Measurements from ENCODE around the gene SS18L1.

The SS18L1 gene

DNA sequence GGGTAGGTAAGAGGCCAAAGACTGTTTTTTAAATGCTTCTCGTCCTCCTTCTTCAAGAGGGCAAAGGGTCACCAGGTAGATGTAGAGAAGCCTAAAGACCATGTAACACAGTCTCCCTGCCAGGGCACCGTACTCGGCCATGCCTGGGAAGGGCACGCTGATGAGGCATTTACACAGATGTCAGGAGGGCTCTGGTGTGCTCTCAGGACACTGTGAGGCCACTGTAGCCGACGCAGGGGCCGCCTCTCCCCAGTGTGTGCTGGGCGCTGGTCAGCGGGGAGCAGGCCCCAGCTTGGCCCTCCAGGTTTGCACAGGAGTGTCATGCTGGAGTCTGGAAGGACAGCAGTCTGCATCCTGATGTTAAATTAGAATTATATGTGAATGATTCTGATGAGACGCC, 32.1 kb downstream of the SS18L1 start:
- TF ChIP-seq POU2F2 (IDR thresholded peaks at IDR 0.05; ENCODE audit: low read depth, low read length) (no peak), POLR2AphosphoS5 (IDR thresholded peaks at IDR 0.05; ENCODE audit: low read depth, low read length) (no peak), TAF1 (IDR thresholded peaks at IDR 0.05; ENCODE audit: low read depth, low read length) (no peak), SPI1 (IDR thresholded peaks at IDR 0.05; ENCODE audit: low read depth, low read length) (no peak), POLR2A (IDR thresholded peaks at IDR 0.05; ENCODE audit: low read depth, low read length) (no peak), PAX5 (IDR thresholded peaks at IDR 0.05; ENCODE audit: insufficient read depth, low read length, severe bottlenecking) (no peak)
- DNase-seq (ENCODE audit: insufficient read length, low spot score), result no peak
- no peak for FAIRE-seq

DNA sequence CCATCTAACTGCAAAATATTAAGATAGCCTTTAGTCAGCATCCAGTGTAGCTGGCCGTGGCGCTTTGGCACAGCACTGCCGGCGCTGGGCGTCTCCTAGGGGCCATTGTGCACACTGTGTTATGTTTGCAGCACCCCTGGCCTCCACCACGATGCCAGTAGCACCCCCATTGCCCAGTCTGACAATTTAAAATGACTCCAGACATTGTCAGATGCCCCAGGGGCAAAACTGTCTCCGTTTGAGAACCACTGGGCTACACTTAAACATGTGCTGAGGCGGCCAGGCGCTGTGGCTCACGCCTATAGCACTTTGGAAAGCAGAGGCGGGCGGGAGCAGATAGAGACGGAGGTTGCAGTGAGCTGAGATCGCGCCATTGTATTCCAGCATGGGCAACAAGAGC, 33.3 kb downstream of the SS18L1 start:
- FAIRE-seq (no peak), DNase-seq (ENCODE audit: insufficient read length, low spot score) (no peak)
- no peak for TF ChIP-seq SPI1 (IDR thresholded peaks at IDR 0.05; ENCODE audit: low read depth, low read length)
- no peak for TF ChIP-seq POLR2AphosphoS5 (IDR thresholded peaks at IDR 0.05; ENCODE audit: low read depth, low read length)
- no peak for TF ChIP-seq TAF1 (IDR thresholded peaks at IDR 0.05; ENCODE audit: low read depth, low read length)
- no peak for TF ChIP-seq POU2F2 (IDR thresholded peaks at IDR 0.05; ENCODE audit: low read depth, low read length)
- TF ChIP-seq POLR2A (IDR thresholded peaks at IDR 0.05; ENCODE audit: low read depth, low read length), result no peak
- no peak for TF ChIP-seq PAX5 (IDR thresholded peaks at IDR 0.05; ENCODE audit: insufficient read depth, low read length, severe bottlenecking)

DNA sequence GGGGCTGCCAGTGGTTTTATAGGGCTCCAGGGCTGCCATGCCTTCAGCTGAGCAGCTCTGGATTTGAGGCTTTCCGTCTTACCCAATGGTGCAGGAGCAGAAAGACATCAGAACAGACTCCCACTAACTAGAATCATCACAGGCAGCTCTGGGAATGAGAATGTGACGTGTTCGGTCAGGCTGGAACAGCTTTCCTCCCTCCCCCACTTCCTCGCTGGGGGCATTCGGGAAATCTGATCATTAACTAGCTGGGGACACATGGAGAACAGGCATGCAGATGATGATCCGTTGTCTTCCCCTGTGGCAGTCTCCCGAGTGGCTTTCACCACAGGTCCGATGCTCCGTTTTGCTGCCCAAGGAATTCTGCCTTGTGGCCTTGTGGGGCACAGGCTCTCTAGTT, 33.7 kb downstream of the SS18L1 start:
- TF ChIP-seq POU2F2 (IDR thresholded peaks at IDR 0.05; ENCODE audit: low read depth, low read length) (no peak), SPI1 (IDR thresholded peaks at IDR 0.05; ENCODE audit: low read depth, low read length) (no peak), PAX5 (IDR thresholded peaks at IDR 0.05; ENCODE audit: insufficient read depth, low read length, severe bottlenecking) (no peak), POLR2A (IDR thresholded peaks at IDR 0.05; ENCODE audit: low read depth, low read length) (no peak), POLR2AphosphoS5 (IDR thresholded peaks at IDR 0.05; ENCODE audit: low read depth, low read length) (no peak), TAF1 (IDR thresholded peaks at IDR 0.05; ENCODE audit: low read depth, low read length) (no peak)
- no peak for DNase-seq (ENCODE audit: insufficient read length, low spot score)
- FAIRE-seq, result no peak

DNA sequence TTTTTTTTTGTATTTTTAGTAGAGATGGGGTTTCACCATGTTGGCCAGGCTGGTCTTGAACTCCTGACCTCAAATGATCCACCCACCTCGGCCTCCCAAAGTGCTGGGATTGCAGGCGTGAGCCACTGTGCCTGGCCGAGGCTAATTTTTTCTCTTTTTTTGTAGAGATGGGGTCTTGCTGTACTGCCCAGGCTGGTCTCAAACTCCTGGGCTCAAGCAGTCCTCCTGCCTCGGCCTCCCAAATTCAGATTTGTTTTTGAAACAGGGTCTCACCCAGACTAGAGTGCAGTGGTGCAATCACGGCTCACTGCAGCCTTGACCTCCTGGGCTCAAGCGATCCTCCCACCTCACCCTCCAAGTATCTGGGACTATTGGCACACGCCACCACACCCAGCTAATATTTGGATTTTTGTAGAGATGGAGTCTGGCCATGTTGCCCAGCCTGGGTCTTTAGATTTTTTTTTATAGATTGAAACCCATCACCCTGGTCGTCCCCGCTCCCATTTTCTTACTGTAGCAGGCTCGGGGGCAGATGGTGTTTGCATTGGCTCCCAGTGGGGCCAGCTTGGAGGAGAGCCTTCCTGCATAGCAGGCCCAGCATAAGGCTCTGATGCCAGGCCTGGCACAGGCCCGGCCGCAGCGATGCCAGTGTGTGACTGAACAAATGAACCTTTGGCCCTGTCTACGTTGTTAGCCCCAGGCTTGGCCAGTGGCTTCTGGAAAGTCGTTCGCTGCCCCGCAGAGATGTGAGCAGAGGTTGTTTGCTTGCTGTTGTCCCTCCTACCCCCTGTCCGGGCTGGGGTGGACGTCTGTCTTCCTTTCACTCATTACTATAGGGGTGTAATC, 35.0 kb downstream of the SS18L1 start:
- FAIRE-seq, result no peak
- no peak for DNase-seq (ENCODE audit: insufficient read length, low spot score)
- TF ChIP-seq POU2F2 (IDR thresholded peaks at IDR 0.05; ENCODE audit: low read depth, low read length) (no peak), POLR2AphosphoS5 (IDR thresholded peaks at IDR 0.05; ENCODE audit: low read depth, low read length) (no peak), PAX5 (IDR thresholded peaks at IDR 0.05; ENCODE audit: insufficient read depth, low read length, severe bottlenecking) (no peak), TAF1 (IDR thresholded peaks at IDR 0.05; ENCODE audit: low read depth, low read length) (no peak), SPI1 (IDR thresholded peaks at IDR 0.05; ENCODE audit: low read depth, low read length) (no peak), POLR2A (IDR thresholded peaks at IDR 0.05; ENCODE audit: low read depth, low read length) (no peak)

DNA sequence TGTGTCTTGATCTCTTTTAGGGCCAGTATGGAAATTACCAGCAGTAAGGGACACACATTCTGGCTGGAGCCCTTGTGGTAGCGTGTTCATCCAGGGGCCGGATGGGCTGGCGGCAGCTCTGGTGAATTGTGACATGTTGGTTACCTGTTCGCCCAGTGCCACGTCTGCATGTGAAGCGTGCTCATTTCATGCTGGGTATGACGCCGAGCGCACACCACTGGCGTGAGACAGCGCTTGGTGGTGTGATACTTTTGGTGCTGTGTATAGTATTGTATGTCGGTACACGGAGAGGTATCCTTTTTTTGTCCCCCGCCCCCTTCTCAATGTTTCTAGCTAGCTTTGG, 35.6 kb downstream of the SS18L1 start:
- FAIRE-seq (no peak), DNase-seq (ENCODE audit: insufficient read length, low spot score) (no peak)
- no peak for TF ChIP-seq PAX5 (IDR thresholded peaks at IDR 0.05; ENCODE audit: insufficient read depth, low read length, severe bottlenecking)
- no peak for TF ChIP-seq POLR2AphosphoS5 (IDR thresholded peaks at IDR 0.05; ENCODE audit: low read depth, low read length)
- TF ChIP-seq TAF1 (IDR thresholded peaks at IDR 0.05; ENCODE audit: low read depth, low read length), result no peak
- TF ChIP-seq SPI1 (IDR thresholded peaks at IDR 0.05; ENCODE audit: low read depth, low read length), result no peak
- TF ChIP-seq POLR2A (IDR thresholded peaks at IDR 0.05; ENCODE audit: low read depth, low read length), result no peak
- TF ChIP-seq POU2F2 (IDR thresholded peaks at IDR 0.05; ENCODE audit: low read depth, low read length), result no peak

DNA sequence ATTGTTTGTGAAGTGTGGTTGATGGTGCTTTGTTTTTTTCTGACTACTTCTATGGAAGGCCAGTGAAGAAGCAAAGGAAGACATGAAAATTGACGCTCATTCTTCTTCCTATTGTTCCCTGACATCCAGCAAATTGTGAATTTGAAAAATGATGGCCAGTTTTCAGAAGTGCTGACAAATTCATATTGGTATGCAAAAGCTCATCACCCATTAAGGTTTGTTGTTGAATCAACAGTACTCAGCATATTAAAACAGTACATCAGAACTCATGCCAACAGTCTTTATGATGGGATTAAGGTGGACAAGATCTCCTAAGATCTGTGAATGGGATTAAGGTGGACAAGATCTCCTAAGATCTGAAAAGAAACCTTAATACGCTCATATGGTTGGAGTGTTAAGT, 38.2 kb downstream of the SS18L1 start:
- FAIRE-seq (no peak), DNase-seq (ENCODE audit: insufficient read length, low spot score) (no peak)
- no peak for TF ChIP-seq PAX5 (IDR thresholded peaks at IDR 0.05; ENCODE audit: insufficient read depth, low read length, severe bottlenecking)
- TF ChIP-seq POLR2AphosphoS5 (IDR thresholded peaks at IDR 0.05; ENCODE audit: low read depth, low read length), result no peak
- no peak for TF ChIP-seq SPI1 (IDR thresholded peaks at IDR 0.05; ENCODE audit: low read depth, low read length)
- no peak for TF ChIP-seq POU2F2 (IDR thresholded peaks at IDR 0.05; ENCODE audit: low read depth, low read length)
- TF ChIP-seq POLR2A (IDR thresholded peaks at IDR 0.05; ENCODE audit: low read depth, low read length), result no peak
- TF ChIP-seq TAF1 (IDR thresholded peaks at IDR 0.05; ENCODE audit: low read depth, low read length), result no peak

DNA sequence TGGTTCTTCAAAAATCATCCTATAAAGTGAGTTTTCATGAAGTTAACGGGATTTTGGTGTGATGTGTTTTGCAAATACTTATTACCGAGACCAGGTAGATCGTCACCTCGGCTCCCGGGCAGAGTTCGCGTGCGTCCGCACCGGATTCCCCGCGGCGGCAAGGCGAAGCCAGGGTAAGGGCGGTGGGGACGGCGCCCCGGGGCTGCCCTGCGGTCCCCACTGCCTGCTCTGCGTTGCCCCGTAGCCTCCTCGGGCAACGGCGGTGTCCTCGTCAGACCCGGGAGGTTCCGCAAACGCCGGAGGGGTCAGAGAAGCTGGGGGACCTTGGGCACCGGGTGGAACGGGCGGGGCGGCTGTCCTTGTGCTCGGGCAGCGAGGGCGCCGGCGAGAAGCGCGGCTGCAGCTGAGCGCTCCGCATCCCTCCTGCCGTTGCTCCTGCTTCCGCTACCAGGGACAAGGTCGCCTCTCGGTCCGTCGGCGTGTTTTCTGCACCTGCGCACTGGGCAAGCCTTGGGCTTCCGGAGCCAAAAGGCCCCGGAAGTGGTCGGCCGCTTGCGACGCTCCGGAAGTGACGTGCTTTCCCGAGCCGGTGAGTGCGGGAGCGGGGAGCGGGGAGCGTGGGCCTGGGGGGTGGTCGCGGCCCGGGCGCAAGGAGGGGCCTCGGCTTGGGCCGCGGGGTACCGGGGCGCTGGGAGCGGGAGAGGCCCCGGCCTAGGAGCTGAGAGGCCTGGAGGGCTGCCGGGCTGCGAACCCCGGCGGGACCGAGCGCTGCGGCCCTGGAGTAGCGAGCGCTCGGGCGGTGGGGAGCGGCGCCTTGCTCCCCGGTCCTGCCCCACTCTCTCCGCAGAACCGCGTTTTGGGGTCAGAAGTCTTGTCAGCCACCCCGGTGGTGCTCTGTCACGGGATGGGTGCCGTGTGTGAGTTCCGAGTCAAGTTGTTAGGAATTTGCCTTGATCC, 39.2 kb downstream of the SS18L1 start, which contains the start of gene MTG2:
TSS of gene MTG2 (plus strand) at position 560 of the 957 bp plus-strand sequence. CDS start 10,393 bp downstream, outside the sequence.
- TF ChIP-seq TAF1 (IDR thresholded peaks at IDR 0.05; ENCODE audit: low read depth, low read length), result peak; percentile 88
- peak; percentile 98 for TF ChIP-seq POLR2AphosphoS5 (IDR thresholded peaks at IDR 0.05; ENCODE audit: low read depth, low read length)
- peak; percentile 97 for TF ChIP-seq POLR2A (IDR thresholded peaks at IDR 0.05; ENCODE audit: low read depth, low read length)
- peak; percentile 67; the same call in 1 of the 2 replicates for TF ChIP-seq POU2F2 (IDR thresholded peaks at IDR 0.05; ENCODE audit: low read depth, low read length)
- TF ChIP-seq SPI1 (IDR thresholded peaks at IDR 0.05; ENCODE audit: low read depth, low read length), result peak; percentile 18
- TF ChIP-seq PAX5 (IDR thresholded peaks at IDR 0.05; ENCODE audit: insufficient read depth, low read length, severe bottlenecking), result no peak
- DNase-seq (ENCODE audit: insufficient read length, low spot score), result peak; percentile 100
- peak; percentile 95 for FAIRE-seq

DNA sequence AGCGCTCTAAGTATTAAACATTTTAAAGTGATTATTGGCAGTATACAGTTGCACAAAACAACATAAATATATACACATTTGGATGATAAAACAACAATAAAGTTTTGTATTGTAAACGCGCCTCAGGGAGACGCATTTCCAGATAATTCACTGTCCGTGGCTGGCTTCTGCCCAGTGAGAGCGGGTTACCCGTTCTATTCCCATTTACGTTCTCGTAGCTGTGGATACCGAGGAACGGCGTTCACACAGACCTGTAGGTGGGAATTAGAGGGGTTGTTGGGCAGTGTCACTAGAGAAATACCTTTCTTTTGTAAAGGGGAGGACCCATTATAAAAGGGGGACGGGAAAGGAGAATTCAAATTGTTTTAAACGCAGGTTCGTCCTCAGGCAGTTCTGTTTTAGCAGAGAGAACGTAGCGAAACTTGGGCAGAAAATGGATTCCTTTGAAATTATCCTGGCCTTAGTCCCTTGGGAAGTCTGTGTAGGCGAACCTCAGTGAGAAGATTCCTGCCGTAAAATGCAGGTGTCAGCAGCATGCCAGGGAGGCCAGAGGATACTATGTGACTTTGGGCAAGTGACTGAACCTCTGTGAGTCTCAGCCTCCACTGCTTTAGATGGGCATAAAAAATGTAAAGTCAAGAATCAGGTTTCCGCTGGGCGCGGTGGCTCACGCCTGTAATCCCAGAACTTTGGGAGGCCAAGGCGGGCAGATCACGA, 40.0 kb downstream of the SS18L1 start:
- DNase-seq (ENCODE audit: insufficient read length, low spot score) (no peak), FAIRE-seq (no peak)
- TF ChIP-seq POLR2A (IDR thresholded peaks at IDR 0.05; ENCODE audit: low read depth, low read length) (no peak), POU2F2 (IDR thresholded peaks at IDR 0.05; ENCODE audit: low read depth, low read length) (no peak), TAF1 (IDR thresholded peaks at IDR 0.05; ENCODE audit: low read depth, low read length) (no peak), POLR2AphosphoS5 (IDR thresholded peaks at IDR 0.05; ENCODE audit: low read depth, low read length) (no peak), SPI1 (IDR thresholded peaks at IDR 0.05; ENCODE audit: low read depth, low read length) (no peak), PAX5 (IDR thresholded peaks at IDR 0.05; ENCODE audit: insufficient read depth, low read length, severe bottlenecking) (no peak)
